A673 (cell line): ENCODE measurements around the gene DNAJC1.

Source experiments
- EZH2 ChIP-seq: fragments of 200-600 bp; sonication (generic); IDR thresholded peaks from 2 replicates; pipeline ENCODE4 v1.6.1; 2017; ENCODE audit warnings: borderline replicate concordance, low read depth, mild to moderate bottlenecking, mixed read lengths, antibody characterized with exemption, low read length; ENCODE audit not compliant: poor library complexity, severe bottlenecking
- TF ChIP-seq, protein P1 (sequence below): fragments of 300-800, 200-600 bp; sonication (generic); conservative IDR thresholded peaks from 2 replicates; pipeline ENCODE4 v1.5.1; 2017; ENCODE audit warnings: low read depth, mild to moderate bottlenecking, antibody characterized with exemption, low read length, moderate library complexity, mixed read lengths

DNA sequence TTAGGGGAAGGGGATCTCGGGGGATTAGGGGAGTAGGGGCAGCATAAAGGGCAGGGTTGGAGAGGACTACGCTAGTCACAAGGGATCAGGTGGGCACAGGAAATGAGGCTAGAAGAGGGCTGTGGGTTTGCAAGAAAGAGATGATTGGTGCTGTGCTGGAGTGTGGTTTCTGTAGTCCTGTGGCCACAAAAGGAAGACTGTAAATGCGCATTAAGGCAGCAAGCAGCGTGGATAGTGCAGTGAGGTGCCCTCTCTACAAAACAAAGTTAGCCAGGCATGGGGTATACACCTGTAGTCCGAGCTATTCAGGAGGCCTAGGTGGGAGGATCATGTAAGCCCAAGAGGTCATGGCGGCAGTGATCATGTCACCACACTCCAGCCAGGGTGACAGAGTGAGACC, 257.4 kb downstream of the DNAJC1 start:
- TF ChIP-seq, protein P1, sequence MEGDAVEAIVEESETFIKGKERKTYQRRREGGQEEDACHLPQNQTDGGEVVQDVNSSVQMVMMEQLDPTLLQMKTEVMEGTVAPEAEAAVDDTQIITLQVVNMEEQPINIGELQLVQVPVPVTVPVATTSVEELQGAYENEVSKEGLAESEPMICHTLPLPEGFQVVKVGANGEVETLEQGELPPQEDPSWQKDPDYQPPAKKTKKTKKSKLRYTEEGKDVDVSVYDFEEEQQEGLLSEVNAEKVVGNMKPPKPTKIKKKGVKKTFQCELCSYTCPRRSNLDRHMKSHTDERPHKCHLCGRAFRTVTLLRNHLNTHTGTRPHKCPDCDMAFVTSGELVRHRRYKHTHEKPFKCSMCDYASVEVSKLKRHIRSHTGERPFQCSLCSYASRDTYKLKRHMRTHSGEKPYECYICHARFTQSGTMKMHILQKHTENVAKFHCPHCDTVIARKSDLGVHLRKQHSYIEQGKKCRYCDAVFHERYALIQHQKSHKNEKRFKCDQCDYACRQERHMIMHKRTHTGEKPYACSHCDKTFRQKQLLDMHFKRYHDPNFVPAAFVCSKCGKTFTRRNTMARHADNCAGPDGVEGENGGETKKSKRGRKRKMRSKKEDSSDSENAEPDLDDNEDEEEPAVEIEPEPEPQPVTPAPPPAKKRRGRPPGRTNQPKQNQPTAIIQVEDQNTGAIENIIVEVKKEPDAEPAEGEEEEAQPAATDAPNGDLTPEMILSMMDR, result no peak
- no peak for TF ChIP-seq EZH2
